ENCODE results near the gene DNAH7.

DNAH7 gene

GRCh38 chr2:195995499-195995898 lies 73.1 kb downstream of the DNAH7 start:
- in situ Hi-C loops (cut with HindIII; ENCODE audit: low sequenced_read_pairs), result no loop called here
- no peak for TF ChIP-seq CTCF (IDR thresholded peaks at IDR 0.05; ENCODE audit: low read depth, low read length, missing control alignments)
- H3K4me3 ChIP-seq (ENCODE audit: low read depth, low read length), result no peak overlapping the region
- DNase-seq (ENCODE audit: low read depth), result no peak

- TF ChIP-seq CTCF (IDR thresholded peaks at IDR 0.05; ENCODE audit: low read depth, low read length, missing control alignments), result no peak
- in situ Hi-C loops (cut with HindIII; ENCODE audit: low sequenced_read_pairs), result no loop called here
- no peak for DNase-seq (ENCODE audit: low read depth)
- H3K4me3 ChIP-seq (ENCODE audit: low read depth, low read length), result no peak overlapping the region
Measured at GRCh38 chr2:195993623-195994022, 75.0 kb downstream of the DNAH7 start.

- H3K4me3 ChIP-seq (ENCODE audit: low read depth, low read length), result no peak overlapping the region
- DNase-seq (ENCODE audit: low read depth), result no peak
- in situ Hi-C loops (cut with HindIII; ENCODE audit: low sequenced_read_pairs), result no loop called here
- TF ChIP-seq CTCF (IDR thresholded peaks at IDR 0.05; ENCODE audit: low read depth, low read length, missing control alignments), result no peak
Measured at GRCh38 chr2:195985741-195986140, 82.9 kb downstream of the DNAH7 start.

- TF ChIP-seq CTCF (IDR thresholded peaks at IDR 0.05; ENCODE audit: low read depth, low read length, missing control alignments), result no peak
- DNase-seq (ENCODE audit: low read depth), result peak; percentile 59
- H3K4me3 ChIP-seq (ENCODE audit: low read depth, low read length), result no peak overlapping the region
- in situ Hi-C loops (cut with HindIII; ENCODE audit: low sequenced_read_pairs), result no loop called here
Measured at GRCh38 chr2:195984923-195985726, 83.5 kb downstream of the DNAH7 start.

GRCh38 chr2:195967336-195967735 lies 101.3 kb downstream of the DNAH7 start:
- H3K4me3 ChIP-seq (ENCODE audit: low read depth, low read length), result no peak overlapping the region
- in situ Hi-C loops (cut with HindIII; ENCODE audit: low sequenced_read_pairs), result no loop called here
- no peak for TF ChIP-seq CTCF (IDR thresholded peaks at IDR 0.05; ENCODE audit: low read depth, low read length, missing control alignments)
- DNase-seq (ENCODE audit: low read depth), result no peak

GRCh38 chr2:195961873-195962272 lies 106.8 kb downstream of the DNAH7 start:
- in situ Hi-C loops (cut with HindIII; ENCODE audit: low sequenced_read_pairs), result no loop called here
- DNase-seq (ENCODE audit: low read depth), result no peak
- H3K4me3 ChIP-seq (ENCODE audit: low read depth, low read length), result no peak overlapping the region
- TF ChIP-seq CTCF (IDR thresholded peaks at IDR 0.05; ENCODE audit: low read depth, low read length, missing control alignments), result no peak

Measured in astrocyte of the cerebellum (primary cell).